Naive thymus-derived CD4-positive, alpha-beta T cell (primary cell): ENCODE measurements around the gene TCEAL1. TPM values are rescaled to one million over a fixed set of nuclear protein-coding genes. Genes with fewer than 3 reads are reported as not detected.

Source experiments
- ATAC-seq: fragments of 150-1000 bp; cut with Tn5 transposase; 2 replicates; pipeline ENCODE4 v1.10.0; 2021; ENCODE audit warnings: mild to moderate bottlenecking, moderate library complexity
- CTCF ChIA-PET: fragments of 350-600 bp; sonication (Branson Sonifier 250); formaldehyde crosslinking; loops from one replicate; lab custom pipeline; 2021; ENCODE audit warnings: antibody characterized with exemption; lab: Charles Lee
- POLR2A ChIA-PET: fragments of 350-600 bp; sonication (Branson Sonifier 250); formaldehyde crosslinking; loops from one replicate; lab custom pipeline; 2021; ENCODE audit warnings: antibody characterized with exemption, inconsistent platforms; lab: Charles Lee
- DNase-seq, 9 donors: peaks; one replicate each; pipeline versions ENCODE4 v3.0.0 to v3.0.0-alpha.2; 2020 to 2022; ENCODE audit warnings: mixed read lengths in 1 of 9
- H3K27ac ChIP-seq: one replicate; pipeline ENCODE4 v1.7.0; 2013; ENCODE audit warnings: mild to moderate bottlenecking, low read depth, low read length, moderate library complexity
- H3K27me3 ChIP-seq, 2 donors: one replicate each; pipeline ENCODE4 v1.7.0; 2013; ENCODE audit warnings: low read length in 2 of 2, mild to moderate bottlenecking in 2 of 2, moderate library complexity in 2 of 2; ENCODE audit not compliant: control insufficient read depth in 2 of 2, insufficient read depth in 2 of 2
- H3K36me3 ChIP-seq, 3 experiments: 1 replicate in 2 of 3; 2 replicates in 1 of 3; pipeline ENCODE4 v1.7.0; 2013; ENCODE audit warnings: low read length in 3 of 3, mild to moderate bottlenecking in 3 of 3, moderate library complexity in 1 of 3; ENCODE audit not compliant: insufficient read depth in 3 of 3, control insufficient read depth in 2 of 3
- H3K4me1 ChIP-seq, 2 donors: one replicate each; pipeline ENCODE4 v1.7.0; 2013; ENCODE audit warnings: low read length in 2 of 2, mild to moderate bottlenecking in 2 of 2, moderate library complexity in 1 of 2; ENCODE audit not compliant: control insufficient read depth in 2 of 2, insufficient read depth in 2 of 2
- H3K4me3 ChIP-seq: 2 replicates; pipeline ENCODE4 v1.7.0; 2013; ENCODE audit warnings: mild to moderate bottlenecking, low read length
- H3K9me3 ChIP-seq, 3 experiments: 1 replicate in 2 of 3; 2 replicates in 1 of 3; pipeline ENCODE4 v1.7.0; 2013; ENCODE audit warnings: low read length in 3 of 3; ENCODE audit not compliant: control insufficient read depth in 2 of 3
- H3K27ac Mint-ChIP-seq, 9 donors: one replicate each; pipeline ENCODE4 v1.8.0; 2020 to 2022; ENCODE audit warnings: mixed read lengths in 9 of 9, mild to moderate bottlenecking in 8 of 9, moderate library complexity in 5 of 9, inconsistent platforms in 2 of 9
- H3K27me3 Mint-ChIP-seq, 5 donors: one replicate each; pipeline ENCODE4 v1.8.0; 2021 to 2022; ENCODE audit warnings: mixed read lengths in 5 of 5, mild to moderate bottlenecking in 1 of 5
- H3K36me3 Mint-ChIP-seq, 5 donors: one replicate each; pipeline ENCODE4 v1.8.0; 2020 to 2022; ENCODE audit warnings: mixed read lengths in 5 of 5, mild to moderate bottlenecking in 3 of 5, inconsistent platforms in 1 of 5
- H3K4me1 Mint-ChIP-seq, 7 donors: one replicate each; pipeline ENCODE4 v1.8.0; 2020 to 2022; ENCODE audit warnings: mixed read lengths in 7 of 7, mild to moderate bottlenecking in 3 of 7, inconsistent platforms in 1 of 7
- H3K4me3 Mint-ChIP-seq, 10 donors: one replicate each; pipeline ENCODE4 v1.8.0; 2020 to 2022; ENCODE audit warnings: mild to moderate bottlenecking in 10 of 10, mixed read lengths in 10 of 10, moderate library complexity in 6 of 10, inconsistent platforms in 2 of 10
- H3K9me3 Mint-ChIP-seq, 11 donors: one replicate each; pipeline ENCODE4 v1.8.0; 2020 to 2022; ENCODE audit warnings: mixed read lengths in 11 of 11, mild to moderate bottlenecking in 4 of 11, inconsistent platforms in 1 of 11, moderate library complexity in 1 of 11
- intact Hi-C, 2 donors: fragments of 100-400 bp; cut with micrococcal nuclease; formaldehyde crosslinking; loops; one replicate each; pipeline ENCODE4 v1.15.1; 2023
- polyA plus RNA-seq, 2 donors: library from polyadenylated mRNA; unstranded; fragments of 300-500 nt; fragmentation: Illumina TruSeq; gene quantifications; one replicate each; pipeline ENCODE4 v1.2.3, GENCODE V29; 2021
- total RNA-seq, 6 experiments: library from RNA in 5 of 6; stranded (reverse) in 5 of 6; gene quantifications; 1 replicate in 5 of 6; 2 replicates in 1 of 6; pipeline ENCODE4 v1.2.3 and lab custom pipeline; 2021 to 2026

Gene TCEAL1
- total and polyA plus RNA-seq, 7 experiments from 2014 or later, result 3.3 to 20.6 (median 13.5) TPM

DNA sequence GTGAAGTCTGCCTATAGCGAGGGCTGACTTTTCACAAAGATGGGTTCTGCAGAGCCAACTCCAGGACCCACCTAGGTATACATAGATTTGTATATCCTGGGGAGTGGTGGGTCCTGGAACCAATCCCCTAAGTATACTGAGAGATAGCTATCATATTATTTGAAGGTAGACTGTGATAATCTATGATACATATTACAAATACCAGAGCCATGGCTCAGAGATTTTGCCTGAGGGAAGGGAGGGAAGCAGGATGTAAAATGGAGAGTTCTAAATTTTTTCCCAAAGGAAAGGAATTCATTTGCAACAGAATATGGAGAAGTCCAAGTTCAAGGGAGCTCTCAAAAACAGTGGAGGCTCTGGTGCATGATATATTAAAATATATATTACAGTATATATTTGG is 13.8 kb upstream of the TCEAL1 start:
- H3K27ac ChIP-seq, result no peak overlapping the region
- H3K4me1 ChIP-seq, result no peaks in the 10 kb centered on the region
- CTCF ChIA-PET, result no interaction called here
- no peak overlapping the region for H3K27ac Mint-ChIP-seq
- POLR2A ChIA-PET, result no interaction called here
- H3K36me3 ChIP-seq, result no peaks in the 10 kb centered on the region
- ATAC-seq, result no peak
- H3K9me3 ChIP-seq, result no peaks in the 10 kb centered on the region
- no peaks in the 10 kb centered on the region for H3K27me3 Mint-ChIP-seq
- intact Hi-C loops, result no loop called here
- H3K4me3 ChIP-seq, result no peak overlapping the region
- no peaks in the 10 kb centered on the region for H3K27me3 ChIP-seq
- DNase-seq, result no peak
- H3K36me3 Mint-ChIP-seq, result peaks cover 0 to 7% (median 0%) of the 10 kb centered on the region in 5 donors
- no peak overlapping the region for H3K4me3 Mint-ChIP-seq
- peaks cover 0 to 2% (median 0%) of the 10 kb centered on the region in 11 donors for H3K9me3 Mint-ChIP-seq
- no peaks in the 10 kb centered on the region for H3K4me1 Mint-ChIP-seq

DNA sequence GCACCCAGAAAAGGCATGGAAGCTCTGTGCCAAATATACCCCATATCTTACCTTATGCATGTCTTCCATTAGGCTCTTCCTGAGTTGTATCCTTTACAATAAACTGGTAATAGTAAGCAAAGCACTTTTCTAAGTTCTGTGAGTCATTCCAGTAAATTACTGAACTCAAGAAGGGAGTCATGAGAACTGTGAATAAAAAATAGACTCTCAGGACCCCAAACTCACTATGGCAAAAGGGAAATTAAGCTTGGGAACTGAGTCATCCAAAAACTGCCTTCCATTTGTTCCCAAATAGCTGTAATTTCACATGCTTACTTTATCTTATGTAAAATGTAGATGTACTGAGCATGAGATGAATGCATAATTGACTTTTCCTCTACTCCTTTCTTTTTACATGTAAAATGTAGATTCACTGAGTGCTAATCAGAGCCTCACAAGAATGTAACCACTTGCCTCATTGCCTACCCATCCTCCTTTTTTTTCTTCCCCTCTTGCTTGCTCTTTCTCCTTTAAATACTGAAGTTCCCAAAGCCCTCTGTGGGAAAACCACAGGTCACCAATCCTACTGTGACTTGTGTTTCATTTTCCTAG is 12.9 kb upstream of the TCEAL1 start:
- H3K27ac Mint-ChIP-seq, result no peak overlapping the region
- intact Hi-C loops, result no loop called here
- H3K27me3 Mint-ChIP-seq, result no peaks in the 10 kb centered on the region
- POLR2A ChIA-PET, result no interaction called here
- no peaks in the 10 kb centered on the region for H3K4me1 Mint-ChIP-seq
- peaks cover 0 to 7% (median 0%) of the 10 kb centered on the region in 5 donors for H3K36me3 Mint-ChIP-seq
- H3K27ac ChIP-seq, result no peak overlapping the region
- no peak overlapping the region for H3K4me3 Mint-ChIP-seq
- no peaks in the 10 kb centered on the region for H3K36me3 ChIP-seq
- H3K9me3 ChIP-seq, result no peaks in the 10 kb centered on the region
- CTCF ChIA-PET, result no interaction called here
- no peaks in the 10 kb centered on the region for H3K4me1 ChIP-seq
- ATAC-seq (no peak), DNase-seq (no peak)
- H3K9me3 Mint-ChIP-seq, result peaks cover 0 to 2% (median 0%) of the 10 kb centered on the region in 11 donors
- no peaks in the 10 kb centered on the region for H3K27me3 ChIP-seq
- no peak overlapping the region for H3K4me3 ChIP-seq

DNA sequence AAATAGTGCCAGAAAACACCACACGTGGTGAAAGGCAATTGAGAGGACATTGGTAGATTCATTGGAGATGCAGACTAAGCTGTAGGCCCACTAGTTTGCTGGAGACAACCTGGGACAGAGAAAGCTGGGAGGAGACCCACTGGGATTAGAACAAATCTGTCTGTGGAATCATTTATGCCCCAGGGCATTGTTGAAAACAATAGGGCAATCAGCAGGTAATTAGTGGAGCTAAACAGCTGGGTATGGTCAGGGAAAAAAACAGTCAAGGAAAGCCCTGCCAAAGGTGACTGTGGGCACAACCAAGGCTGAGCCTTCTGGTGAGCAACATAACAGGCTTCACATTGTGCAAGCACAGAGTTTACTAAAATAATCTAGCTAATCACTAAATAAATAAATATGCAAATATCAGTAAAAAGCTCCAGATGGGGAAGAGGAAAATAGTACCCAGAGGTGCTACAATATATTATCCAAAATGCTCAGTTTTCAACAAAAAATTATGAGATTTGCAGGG is 12.0 kb upstream of the TCEAL1 start:
- Histone ChIP-seq H3K27ac (no peak overlapping the region), H3K36me3 (no peaks in the 10 kb centered on the region), H3K4me3 (no peak overlapping the region), H3K9me3 (no peaks in the 10 kb centered on the region), H3K27me3 (no peaks in the 10 kb centered on the region), H3K4me1 (no peaks in the 10 kb centered on the region)
- POLR2A ChIA-PET, result no interaction called here
- no peaks in the 10 kb centered on the region for H3K4me1 Mint-ChIP-seq
- H3K36me3 Mint-ChIP-seq, result peaks cover 0 to 7% (median 0%) of the 10 kb centered on the region in 5 donors
- intact Hi-C loops, result no loop called here
- H3K4me3 Mint-ChIP-seq, result no peak overlapping the region
- DNase-seq, result no peak
- ATAC-seq, result no peak
- H3K9me3 Mint-ChIP-seq, result peaks cover 0 to 2% (median 0%) of the 10 kb centered on the region in 11 donors
- H3K27me3 Mint-ChIP-seq, result no peaks in the 10 kb centered on the region
- CTCF ChIA-PET, result no interaction called here
- no peak overlapping the region for H3K27ac Mint-ChIP-seq

DNA sequence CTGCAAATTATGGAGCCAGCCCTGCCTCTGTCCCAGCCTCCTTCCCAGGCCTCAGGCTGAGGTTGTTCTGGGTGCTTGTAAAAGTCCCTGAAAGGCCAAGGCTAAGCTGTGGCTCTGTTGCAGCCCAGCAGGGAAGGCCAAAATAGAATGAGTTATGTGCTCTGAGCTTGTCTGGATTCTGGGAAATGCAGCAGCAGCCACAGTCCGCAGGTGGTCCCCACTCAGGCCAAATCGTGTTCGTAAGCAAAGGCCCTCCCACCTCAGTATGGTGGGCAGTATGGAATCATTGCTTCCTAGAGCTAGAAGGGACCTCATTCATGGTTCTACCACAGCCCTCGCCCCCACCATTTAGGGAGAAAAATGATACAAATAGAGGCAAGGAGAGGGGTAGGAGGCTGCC is 4.7 kb upstream of the TCEAL1 start:
- H3K4me3 ChIP-seq, result no peak overlapping the region
- ATAC-seq, result no peak
- H3K9me3 ChIP-seq, result no peaks in the 10 kb centered on the region
- Mint-ChIP-seq H3K4me1 (peaks cover 4 to 11% (median 6%) of the 10 kb centered on the region in 7 donors), H3K4me3 (no peak overlapping the region), H3K27ac (no peak overlapping the region), H3K27me3 (no peaks in the 10 kb centered on the region), H3K9me3 (no peaks in the 10 kb centered on the region), H3K36me3 (no peaks in the 10 kb centered on the region)
- intact Hi-C loops, result loop anchor here in 1 of 2 donors (10.0 kb wide), 1 partner anchor 89 kb away; no protein-coding TSS in a partner anchor
- CTCF ChIA-PET, result no interaction called here
- no peaks in the 10 kb centered on the region for H3K27me3 ChIP-seq
- H3K4me1 ChIP-seq, result no peaks in the 10 kb centered on the region
- POLR2A ChIA-PET, result no interaction called here
- DNase-seq, result no peak
- no peak overlapping the region for H3K27ac ChIP-seq
- H3K36me3 ChIP-seq, result no peaks in the 10 kb centered on the region

DNA sequence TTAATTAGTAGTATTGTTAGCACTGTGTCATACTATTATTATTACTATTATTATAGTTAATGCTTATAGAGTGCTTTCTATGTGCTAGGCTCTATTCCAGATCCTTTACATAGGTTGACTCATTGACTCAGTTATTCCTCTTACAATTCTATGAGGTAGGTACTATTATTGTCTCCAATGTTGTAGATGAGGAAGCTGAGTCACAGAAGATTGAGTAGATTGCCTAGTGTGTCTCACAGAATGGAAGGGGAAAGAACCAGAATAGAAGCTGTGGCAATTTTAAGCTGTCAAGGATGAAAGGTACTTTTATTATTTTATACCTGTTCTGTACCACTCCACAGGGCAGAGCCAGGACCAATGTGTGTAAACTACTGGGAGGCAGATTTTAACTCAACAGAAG is 1.9 kb upstream of the TCEAL1 start:
- Mint-ChIP-seq H3K9me3 (no peaks in the 10 kb centered on the region), H3K4me1 (peaks cover 7 to 19% (median 14%) of the 10 kb centered on the region in 7 donors), H3K36me3 (peaks cover 0 to 2% (median 0%) of the 10 kb centered on the region in 5 donors), H3K4me3 (no peak overlapping the region), H3K27me3 (no peaks in the 10 kb centered on the region), H3K27ac (peak overlapping the region in 3 of 9 donors; percentile 22 to 33 (median 28))
- ChIA-PET POLR2A (no interaction called here), CTCF (no interaction called here)
- Histone ChIP-seq H3K4me3 (no peak overlapping the region), H3K27ac (no peak overlapping the region), H3K36me3 (no peaks in the 10 kb centered on the region), H3K9me3 (no peaks in the 10 kb centered on the region), H3K4me1 (no peaks in the 10 kb centered on the region), H3K27me3 (no peaks in the 10 kb centered on the region)
- ATAC-seq (no peak), DNase-seq (no peak)
- intact Hi-C loops, result loop anchor here in 1 of 2 donors (5.0 to 10.0 kb wide), 2 partner anchors 92 to 290 kb away; no protein-coding TSS in a partner anchor

DNA sequence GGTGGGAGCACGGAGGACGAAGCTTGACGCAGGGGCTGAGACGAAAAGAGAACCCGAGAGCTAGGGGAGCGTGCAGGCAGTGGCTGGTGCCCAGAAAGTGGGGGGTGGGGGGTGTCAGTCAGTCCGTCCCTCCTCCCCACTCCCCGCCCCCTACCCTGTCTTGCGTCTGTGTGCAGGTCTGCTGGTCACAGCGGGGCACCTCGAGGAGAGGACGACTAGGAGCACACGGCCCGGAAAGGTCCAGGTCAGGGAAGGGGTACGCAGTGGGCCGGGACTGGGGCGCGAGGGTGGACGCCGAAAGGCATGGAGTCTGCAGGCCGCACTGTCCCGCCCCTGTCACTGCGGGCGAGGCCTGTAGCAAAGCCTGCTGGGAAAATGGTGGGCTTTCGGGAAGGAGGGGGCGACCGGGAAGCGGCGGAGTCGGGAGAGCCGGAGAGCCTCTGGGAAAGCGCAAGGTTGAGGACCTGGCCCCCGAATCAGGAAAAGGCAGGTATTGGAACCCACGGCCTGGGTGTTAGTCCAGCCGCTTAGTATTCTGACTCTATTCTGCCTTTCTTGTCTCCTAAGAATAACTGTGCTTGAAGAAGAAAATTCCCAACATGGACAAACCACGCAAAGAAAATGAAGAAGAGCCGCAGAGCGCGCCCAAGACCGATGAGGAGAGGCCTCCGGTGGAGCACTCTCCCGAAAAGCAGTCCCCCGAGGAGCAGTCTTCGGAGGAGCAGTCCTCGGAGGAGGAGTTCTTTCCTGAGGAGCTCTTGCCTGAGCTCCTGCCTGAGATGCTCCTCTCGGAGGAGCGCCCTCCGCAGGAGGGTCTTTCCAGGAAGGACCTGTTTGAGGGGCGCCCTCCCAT is 769 bp downstream of the TCEAL1 start:
- peak overlapping the region; percentile 75 for H3K27ac ChIP-seq
- DNase-seq (peak in 7 of 9 donors; percentile 3 to 25 (median 11)), ATAC-seq (peak; percentile 60)
- no peaks in the 10 kb centered on the region for H3K27me3 ChIP-seq
- H3K9me3 ChIP-seq, result no peaks in the 10 kb centered on the region
- CTCF ChIA-PET, result no interaction called here
- Mint-ChIP-seq H3K4me3 (peak overlapping the region; percentile 80 to 93 (median 89)), H3K27me3 (no peaks in the 10 kb centered on the region), H3K36me3 (peaks cover 0 to 2% (median 0%) of the 10 kb centered on the region in 5 donors), H3K27ac (peak overlapping the region; percentile 17 to 91 (median 81)), H3K9me3 (no peaks in the 10 kb centered on the region), H3K4me1 (peaks cover 7 to 19% (median 14%) of the 10 kb centered on the region in 7 donors)
- intact Hi-C loops, result loop anchor here (2.0 to 10.0 kb wide), 6 partner anchors 23 to 288 kb away; partner anchors contain the start of genes MORF4L2 (in 1 of the 2) and TCEAL3 (in 1 of the 2)
- no peaks in the 10 kb centered on the region for H3K36me3 ChIP-seq
- H3K4me3 ChIP-seq, result peak overlapping the region; percentile 71
- POLR2A ChIA-PET, result interaction anchor here (1.2 kb wide), 1 partner anchor 19 kb away, joined by 3 read pairs; no protein-coding TSS in a partner anchor
- no peaks in the 10 kb centered on the region for H3K4me1 ChIP-seq
